Measurements from ENCODE around the gene CDH4.
"Not testable (repeated sequence)": the region's sequence is repeated elsewhere in the genome, so short reads cannot be mapped to it uniquely, and the experiment has no call there.

DNA sequence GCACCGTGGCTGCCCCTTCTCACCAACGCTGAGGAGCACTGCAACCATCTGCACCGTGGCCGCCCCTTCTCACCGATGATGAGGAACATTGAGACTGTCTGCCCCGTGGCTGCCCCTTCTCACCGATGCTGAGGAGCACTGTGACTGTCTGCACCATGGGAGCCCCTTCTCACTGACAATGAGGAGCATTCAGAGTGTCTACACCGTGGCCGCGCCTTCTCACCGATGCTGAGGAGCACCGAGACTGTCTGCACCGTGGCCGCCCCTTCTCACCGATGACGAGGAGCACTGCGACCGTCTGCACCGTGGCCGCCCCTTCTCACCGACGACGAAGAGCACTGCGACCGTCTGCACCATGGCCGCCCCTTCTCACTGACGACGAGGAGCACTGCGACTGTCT, 693.4 kb downstream of the CDH4 start:
- TF ChIP-seq, protein P1, sequence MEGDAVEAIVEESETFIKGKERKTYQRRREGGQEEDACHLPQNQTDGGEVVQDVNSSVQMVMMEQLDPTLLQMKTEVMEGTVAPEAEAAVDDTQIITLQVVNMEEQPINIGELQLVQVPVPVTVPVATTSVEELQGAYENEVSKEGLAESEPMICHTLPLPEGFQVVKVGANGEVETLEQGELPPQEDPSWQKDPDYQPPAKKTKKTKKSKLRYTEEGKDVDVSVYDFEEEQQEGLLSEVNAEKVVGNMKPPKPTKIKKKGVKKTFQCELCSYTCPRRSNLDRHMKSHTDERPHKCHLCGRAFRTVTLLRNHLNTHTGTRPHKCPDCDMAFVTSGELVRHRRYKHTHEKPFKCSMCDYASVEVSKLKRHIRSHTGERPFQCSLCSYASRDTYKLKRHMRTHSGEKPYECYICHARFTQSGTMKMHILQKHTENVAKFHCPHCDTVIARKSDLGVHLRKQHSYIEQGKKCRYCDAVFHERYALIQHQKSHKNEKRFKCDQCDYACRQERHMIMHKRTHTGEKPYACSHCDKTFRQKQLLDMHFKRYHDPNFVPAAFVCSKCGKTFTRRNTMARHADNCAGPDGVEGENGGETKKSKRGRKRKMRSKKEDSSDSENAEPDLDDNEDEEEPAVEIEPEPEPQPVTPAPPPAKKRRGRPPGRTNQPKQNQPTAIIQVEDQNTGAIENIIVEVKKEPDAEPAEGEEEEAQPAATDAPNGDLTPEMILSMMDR (IDR thresholded peaks at IDR 0.05): not testable (repeated sequence)
- TF ChIP-seq EP300, POLR2A, POLR2AphosphoS5 (IDR thresholded peaks at IDR 0.05): not testable (repeated sequence)
